H9 (cell line): Measurements from ENCODE around the gene B3GALT4. TPM values are rescaled to one million over a fixed set of nuclear protein-coding genes. Genes with fewer than 3 reads are reported as not detected.

Experiments used
- DNase-seq: peaks from one replicate; pipeline ENCODE4 v3.0.0-alpha.2; 2017
- H2AFZ ChIP-seq: one replicate; pipeline ENCODE4 v1.6.1; 2013; ENCODE audit warnings: mild to moderate bottlenecking, low read length, control low read depth, moderate library complexity
- H2AK5ac ChIP-seq: 2 replicates; pipeline ENCODE4 v1.6.1; 2013; ENCODE audit warnings: low read length, control low read depth, mixed read lengths; ENCODE audit not compliant: insufficient read length
- H2BK120ac ChIP-seq: one replicate; pipeline ENCODE4 v1.6.1; 2013; ENCODE audit warnings: low read depth, mild to moderate bottlenecking, low read length, control low read depth, inconsistent platforms; ENCODE audit not compliant: poor library complexity, severe bottlenecking
- H2BK12ac ChIP-seq: 2 replicates; pipeline ENCODE4 v1.6.1; 2013; ENCODE audit warnings: low read length, control low read depth, mixed read lengths, low read depth; ENCODE audit not compliant: insufficient read length
- H2BK15ac ChIP-seq: 2 replicates; pipeline ENCODE4 v1.6.1; 2013; ENCODE audit warnings: low read depth, low read length, control low read depth
- H2BK20ac ChIP-seq: one replicate; pipeline ENCODE4 v1.6.1; 2013; ENCODE audit warnings: low read depth, mild to moderate bottlenecking, low read length, control low read depth, inconsistent platforms; ENCODE audit not compliant: poor library complexity, severe bottlenecking
- H2BK5ac ChIP-seq: 2 replicates; pipeline ENCODE4 v1.6.1; 2013; ENCODE audit warnings: low read length, control low read depth, mixed read lengths; ENCODE audit not compliant: insufficient read length
- H3K14ac ChIP-seq: 2 replicates; pipeline ENCODE4 v1.6.1; 2013; ENCODE audit warnings: low read length, control low read depth; ENCODE audit not compliant: insufficient read depth
- H3K18ac ChIP-seq: 2 replicates; pipeline ENCODE4 v1.6.1; 2013; ENCODE audit warnings: low read depth, mild to moderate bottlenecking, mixed read lengths, low read length, control low read depth; ENCODE audit not compliant: insufficient read length
- H3K23ac ChIP-seq: 2 replicates; pipeline ENCODE4 v1.6.1; 2013; ENCODE audit warnings: low read length, control low read depth, mixed read lengths, low read depth; ENCODE audit not compliant: insufficient read length
- H3K23me2 ChIP-seq: 2 replicates; pipeline ENCODE4 v1.6.1; 2013; ENCODE audit warnings: low read depth, mild to moderate bottlenecking, mixed read lengths, low read length, control low read depth; ENCODE audit not compliant: insufficient read length, poor library complexity, severe bottlenecking
- H3K27ac ChIP-seq: 2 replicates; pipeline ENCODE4 v1.5.1; 2013; ENCODE audit warnings: low read length, control low read depth, mixed read lengths, low read depth; ENCODE audit not compliant: insufficient read length
- H3K27me3 ChIP-seq: 2 replicates; pipeline ENCODE4 v1.6.1; 2013; ENCODE audit warnings: low read length, control low read depth, inconsistent platforms; ENCODE audit not compliant: insufficient read depth
- H3K4ac ChIP-seq: 2 replicates; pipeline ENCODE4 v1.6.1; 2013; ENCODE audit warnings: low read depth, mild to moderate bottlenecking, control low read depth, inconsistent platforms, low read length, moderate library complexity
- H3K4me1 ChIP-seq: 2 replicates; pipeline ENCODE4 v1.6.1; 2013; ENCODE audit warnings: low read length, control low read depth, inconsistent platforms; ENCODE audit not compliant: insufficient read depth
- H3K4me2 ChIP-seq: 2 replicates; pipeline ENCODE4 v1.6.1; 2013; ENCODE audit warnings: low read length, control low read depth, mixed read lengths; ENCODE audit not compliant: insufficient read length, insufficient read depth
- H3K56ac ChIP-seq: 2 replicates; pipeline ENCODE4 v1.6.1; 2013; ENCODE audit warnings: low read depth, mild to moderate bottlenecking, mixed read lengths, low read length, control low read depth; ENCODE audit not compliant: insufficient read length
- H3K79me1 ChIP-seq: 2 replicates; pipeline ENCODE4 v1.6.1; 2013; ENCODE audit warnings: low read depth, mild to moderate bottlenecking, moderate library complexity, low read length, control low read depth, inconsistent platforms; ENCODE audit not compliant: insufficient read depth, poor library complexity, severe bottlenecking
- H3K79me2 ChIP-seq: 2 replicates; pipeline ENCODE4 v1.6.1; 2013; ENCODE audit warnings: low read length, control low read depth, inconsistent platforms; ENCODE audit not compliant: insufficient read depth
- H3K9ac ChIP-seq: 2 replicates; pipeline ENCODE4 v1.6.1; 2013; ENCODE audit warnings: low read length, control low read depth, mixed read lengths; ENCODE audit not compliant: insufficient read length; ENCODE audit errors: extremely low read depth
- H3K9me3 ChIP-seq: one replicate; pipeline ENCODE4 v1.6.1; 2013; ENCODE audit warnings: low read depth, low read length, inconsistent platforms; ENCODE audit not compliant: control insufficient read depth
- H3T11ph ChIP-seq: one replicate; pipeline ENCODE4 v1.6.1; 2013; ENCODE audit warnings: mild to moderate bottlenecking, low read length, control low read depth, inconsistent platforms
- H4K20me1 ChIP-seq: one replicate; pipeline ENCODE4 v1.6.1; 2013; ENCODE audit not compliant: control insufficient read depth, insufficient read length, insufficient read depth
- H4K5ac ChIP-seq: 2 replicates; pipeline ENCODE4 v1.6.1; 2013; ENCODE audit warnings: low read depth, mild to moderate bottlenecking, mixed read lengths, low read length, control low read depth; ENCODE audit not compliant: insufficient read length
- H4K8ac ChIP-seq: replicated peaks from 2 replicates; pipeline ENCODE4 v1.6.1; 2013; ENCODE audit warnings: low read length, control low read depth, mixed read lengths, low read depth; ENCODE audit not compliant: insufficient read length
- H4K91ac ChIP-seq: 2 replicates; pipeline ENCODE4 v1.6.1; 2013; ENCODE audit warnings: low read depth, mild to moderate bottlenecking, moderate library complexity, mixed read lengths, low read length, control low read depth; ENCODE audit not compliant: insufficient read length
- H3K27ac Mint-ChIP-seq, 3 experiments: 2 replicates in 2 of 3; 3 replicates in 1 of 3; pipeline ENCODE4 v1.8.0; 2020 to 2021; ENCODE audit warnings: mixed read lengths in 3 of 3, mild to moderate bottlenecking in 1 of 3, moderate library complexity in 1 of 3
- H3K27me3 Mint-ChIP-seq: 2 replicates; pipeline ENCODE4 v1.8.0; 2021; ENCODE audit warnings: low read depth, mild to moderate bottlenecking, moderate library complexity, mixed read lengths
- H3K36me3 Mint-ChIP-seq, 3 experiments: 2 replicates in 2 of 3; 3 replicates in 1 of 3; pipeline ENCODE4 v1.8.0; 2020 to 2021; ENCODE audit warnings: low read depth in 3 of 3, mixed read lengths in 3 of 3; ENCODE audit not compliant: insufficient read depth in 1 of 3
- H3K4me1 Mint-ChIP-seq, 2 experiments: 2 replicates each; pipeline ENCODE4 v1.8.0; 2020; ENCODE audit warnings: mixed read lengths in 2 of 2
- H3K4me3 Mint-ChIP-seq, 2 experiments: 2 replicates in 1 of 2; 3 replicates in 1 of 2; pipeline ENCODE4 v1.8.0; 2020 to 2021; ENCODE audit warnings: mild to moderate bottlenecking in 2 of 2, mixed read lengths in 2 of 2, moderate library complexity in 1 of 2
- H3K9me3 Mint-ChIP-seq, 2 experiments: 2 replicates in 1 of 2; 3 replicates in 1 of 2; pipeline ENCODE4 v1.8.0; 2020; ENCODE audit warnings: mild to moderate bottlenecking in 2 of 2, mixed read lengths in 2 of 2, moderate library complexity in 1 of 2
- WGBS: extraction: QIAGEN DNeasy Blood & Tissue Kit; methylation state at CpG from one replicate; pipeline ENCODE4 v1.1.7; 2013; ENCODE audit warnings: missing lambda C conversion rate, low lambda C conversion rate, mixed read lengths; ENCODE audit not compliant: insufficient read length; ENCODE audit errors: extremely low coverage; 5-methylcytosine and 5-hydroxymethylcytosine counted together
- microRNA-seq: library from miRNA; unstranded; fragments of <30 nt; microRNA quantifications from one replicate; pipeline ENCODE4, GENCODE V29; 2020; ENCODE audit warnings: borderline microRNAs expressed
- total RNA-seq: library from RNA; stranded (reverse); gene quantifications from 2 replicates; pipeline ENCODE4 v1.2.1, GENCODE V29; 2021
- TF ChIP-seq, protein P1 (sequence below): fragments of 200-600 bp; sonication (generic); conservative IDR thresholded peaks from 3 replicates; pipeline ENCODE4 v1.8.0; 2021; ENCODE audit warnings: antibody characterized with exemption, mild to moderate bottlenecking

Gene B3GALT4
- total RNA-seq, 1 experiment from 2014 or later: 3.2 TPM

GRCh38 chr6:33324125-33324524 lies 47.2 kb downstream of the B3GALT4 start:
- H3K4me1 ChIP-seq: peaks cover 9% of the 10 kb centered on the region; the same call in 1 of the 2 replicates

More at GRCh38 chr6:33324125-33324524, 47.2 kb downstream of the B3GALT4 start:
- Histone ChIP-seq H3T11ph (no peak overlapping the region), H2BK12ac (no peak overlapping the region), H4K5ac (no peak overlapping the region), H3K23me2 (peaks cover 18% of the 10 kb centered on the region), H4K8ac (no peak overlapping the region), H3K4me2 (peak overlapping the region; percentile 93), H3K9me3 (no peaks in the 10 kb centered on the region), H3K27me3 (no peaks in the 10 kb centered on the region), H2BK120ac (no peak overlapping the region), H3K56ac (no peak overlapping the region), H4K91ac (no peak overlapping the region), H3K14ac (no peak overlapping the region), H3K23ac (no peak overlapping the region), H2BK15ac (no peak overlapping the region), H2AFZ (peak overlapping the region; percentile 60), H4K20me1 (no peaks in the 10 kb centered on the region), H3K79me2 (peaks cover 8% of the 10 kb centered on the region; the same call in 1 of the 2 replicates), H2AK5ac (no peak overlapping the region), H3K79me1 (peaks cover 7% of the 10 kb centered on the region), H3K4ac (no peak overlapping the region), H3K18ac (no peak overlapping the region), H2BK20ac (no peak overlapping the region), H2BK5ac (no peak overlapping the region), H3K9ac (peak overlapping the region; percentile 53), H3K27ac (no peak overlapping the region)
- Mint-ChIP-seq H3K27ac (no peak overlapping the region; a peak in 1 of 7 replicates), H3K27me3 (no peaks in the 10 kb centered on the region; the same call in 1 of the 2 replicates), H3K4me3 (peak overlapping the region; percentile 95 to 100), H3K9me3 (peaks cover 0 to 3% of the 10 kb centered on the region in 2 experiments; a peak in 3 of 5 replicates), H3K4me1 (peaks cover 38 to 42% of the 10 kb centered on the region in 2 experiments), H3K36me3 (peaks cover 24 to 27% (median 27%) of the 10 kb centered on the region in 3 experiments)
- no peak for DNase-seq
- no CpG with 5 or more reads among the region's 7 CpGs for WGBS
- TF ChIP-seq, protein P1, sequence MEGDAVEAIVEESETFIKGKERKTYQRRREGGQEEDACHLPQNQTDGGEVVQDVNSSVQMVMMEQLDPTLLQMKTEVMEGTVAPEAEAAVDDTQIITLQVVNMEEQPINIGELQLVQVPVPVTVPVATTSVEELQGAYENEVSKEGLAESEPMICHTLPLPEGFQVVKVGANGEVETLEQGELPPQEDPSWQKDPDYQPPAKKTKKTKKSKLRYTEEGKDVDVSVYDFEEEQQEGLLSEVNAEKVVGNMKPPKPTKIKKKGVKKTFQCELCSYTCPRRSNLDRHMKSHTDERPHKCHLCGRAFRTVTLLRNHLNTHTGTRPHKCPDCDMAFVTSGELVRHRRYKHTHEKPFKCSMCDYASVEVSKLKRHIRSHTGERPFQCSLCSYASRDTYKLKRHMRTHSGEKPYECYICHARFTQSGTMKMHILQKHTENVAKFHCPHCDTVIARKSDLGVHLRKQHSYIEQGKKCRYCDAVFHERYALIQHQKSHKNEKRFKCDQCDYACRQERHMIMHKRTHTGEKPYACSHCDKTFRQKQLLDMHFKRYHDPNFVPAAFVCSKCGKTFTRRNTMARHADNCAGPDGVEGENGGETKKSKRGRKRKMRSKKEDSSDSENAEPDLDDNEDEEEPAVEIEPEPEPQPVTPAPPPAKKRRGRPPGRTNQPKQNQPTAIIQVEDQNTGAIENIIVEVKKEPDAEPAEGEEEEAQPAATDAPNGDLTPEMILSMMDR: no peak

Small RNA genes within 50 kb of the gene (microRNA-seq; reads per million reads assigned to microRNA genes)
- gene MIR6834 (not detected), gene MIR6873 (not detected)

Other genes starting within 250 kb of the B3GALT4 start
- 2.6 and 4.0 TPM in 2 replicates for gene HLA-DPA1, start 203.5 kb upstream of the B3GALT4 start, total RNA-seq
- gene HLA-DPB1, start 201.1 kb upstream of the B3GALT4 start, total RNA-seq: 23.4 and 23.6 TPM in 2 replicates
- 2.0 and 2.3 TPM in 2 replicates for gene COL11A2, start 84.7 kb upstream of the B3GALT4 start, total RNA-seq
- 14.8 and 16.8 TPM in 2 replicates for gene RXRB, start 76.5 kb upstream of the B3GALT4 start, total RNA-seq
- gene SLC39A7, start 76.3 kb upstream of the B3GALT4 start, total RNA-seq: 105 and 107 TPM in 2 replicates
- 5.5 and 7.1 TPM in 2 replicates for gene HSD17B8, start 72.5 kb upstream of the B3GALT4 start, total RNA-seq
- gene RING1, start 68.6 kb upstream of the B3GALT4 start, total RNA-seq: 29.8 and 31.0 TPM in 2 replicates
- 46.9 and 47.1 TPM in 2 replicates for gene VPS52, start 5.2 kb upstream of the B3GALT4 start, total RNA-seq
- 3,216 and 3,296 TPM in 2 replicates for gene RPS18, start 5.0 kb upstream of the B3GALT4 start, total RNA-seq
- 99.2 and 110 TPM in 2 replicates for gene WDR46, start 12.1 kb downstream of the B3GALT4 start, total RNA-seq
- 85.8 and 90.7 TPM in 2 replicates for gene PFDN6, start 12.5 kb downstream of the B3GALT4 start, total RNA-seq
- 70.5 and 74.3 TPM in 2 replicates for gene RGL2, start 21.8 kb downstream of the B3GALT4 start, total RNA-seq
- 28.2 and 29.5 TPM in 2 replicates for gene TAPBP, start 37.0 kb downstream of the B3GALT4 start, total RNA-seq
- 8.1 TPM in 2 replicates for gene ZBTB22, start 40.6 kb downstream of the B3GALT4 start, total RNA-seq
- 80.2 and 80.4 TPM in 2 replicates for gene DAXX, start 45.8 kb downstream of the B3GALT4 start, total RNA-seq
- 73.1 and 73.8 TPM in 2 replicates for gene KIFC1, start 114.7 kb downstream of the B3GALT4 start, total RNA-seq
- gene PHF1, start 133.9 kb downstream of the B3GALT4 start, total RNA-seq: 49.8 and 56.8 TPM in 2 replicates
- 257 and 264 TPM in 2 replicates for gene CUTA, start 141.0 kb downstream of the B3GALT4 start, total RNA-seq
- gene SYNGAP1, start 142.9 kb downstream of the B3GALT4 start, total RNA-seq: 111 and 121 TPM in 2 replicates
- 48.1 and 53.1 TPM in 2 replicates for gene ZBTB9, start 177.5 kb downstream of the B3GALT4 start, total RNA-seq